ENCODE results near the gene IFNAR2. TPM values are rescaled to one million over a fixed set of nuclear protein-coding genes. Genes with fewer than 3 reads are reported as not detected.

IFNAR2 gene
- total and polyA plus RNA-seq, 11 donors = 6.5 to 46.7 (median 12.0) TPM

DNA sequence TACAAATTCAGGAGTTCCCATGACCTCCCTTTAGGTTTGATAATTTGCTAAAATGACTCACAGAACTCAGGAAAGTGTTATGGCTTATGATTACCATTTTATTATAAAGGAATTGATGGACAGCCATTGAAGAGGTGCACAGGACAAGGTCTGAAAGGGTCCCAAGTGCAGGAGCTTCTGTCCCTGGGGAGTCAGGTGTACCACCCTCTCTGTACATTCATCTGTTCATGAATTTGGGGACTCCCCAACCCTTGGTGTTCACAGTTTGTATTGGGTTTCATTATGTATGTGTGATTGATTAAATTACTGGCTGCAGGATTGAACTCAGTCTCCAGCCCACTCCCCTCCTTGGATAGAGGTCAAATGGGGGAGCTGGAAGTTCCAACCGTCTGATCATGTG lies 25.7 kb downstream of the IFNAR2 start:
- Histone ChIP-seq H3K36me3 (peaks cover 0 to 99% (median 91%) of the 10 kb centered on the region in 9 donors), H3K4me3 (no peak overlapping the region), H3K9me3 (peaks cover 0 to 8% (median 0%) of the 10 kb centered on the region in 12 donors), H3K27me3 (no peaks in the 10 kb centered on the region), H3K27ac (no peak overlapping the region), H3K4me1 (peaks cover 0 to 25% (median 0%) of the 10 kb centered on the region in 12 donors)
- TF ChIP-seq CTCF (IDR thresholded peaks at IDR 0.05) = no peak
- no peak for TF ChIP-seq POLR2A (IDR thresholded peaks at IDR 0.05)
- 47 to 60% (median 55%) methylated on average over 1 of the region's 1 CpG for WGBS, 4 donors
- ATAC-seq = no peak
- intact Hi-C loops (cut with DNase I) = loop anchor here in 1 of 10 donors (10.0 kb wide), 1 partner anchor 69 kb away; the partner anchor contains the start of gene IFNAR1
- DNase-seq = no peak

DNA sequence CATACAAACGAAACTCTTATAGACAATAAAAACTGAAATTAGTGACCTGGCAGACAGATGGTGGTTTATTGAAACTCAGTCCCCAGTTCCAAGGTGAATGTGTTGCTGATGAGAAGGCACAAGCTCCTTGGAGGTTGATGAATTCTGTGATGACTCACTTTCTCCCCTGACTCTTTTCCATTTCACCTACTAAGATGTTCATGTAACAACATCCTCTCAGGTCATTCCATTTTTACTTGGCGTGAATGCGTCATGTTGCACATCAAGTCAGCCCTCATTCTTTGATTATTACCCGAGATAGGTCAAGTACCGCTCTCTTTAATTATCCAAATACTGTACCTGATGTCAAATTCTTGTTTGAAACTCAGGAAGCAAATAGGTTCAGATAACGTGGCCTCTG lies 26.3 kb downstream of the IFNAR2 start:
- Histone ChIP-seq H3K4me3 (no peak overlapping the region), H3K4me1 (peaks cover 0 to 31% (median 0%) of the 10 kb centered on the region in 12 donors), H3K36me3 (peaks cover 0 to 98% (median 90%) of the 10 kb centered on the region in 9 donors), H3K27ac (no peak overlapping the region), H3K9me3 (peaks cover 0 to 8% (median 0%) of the 10 kb centered on the region in 12 donors), H3K27me3 (no peaks in the 10 kb centered on the region)
- TF ChIP-seq CTCF (IDR thresholded peaks at IDR 0.05) = no peak
- no peak for TF ChIP-seq POLR2A (IDR thresholded peaks at IDR 0.05)
- DNase-seq (no peak), ATAC-seq (no peak)
- intact Hi-C loops (cut with DNase I) = loop anchor here in 1 of 10 donors (10.0 kb wide), 1 partner anchor 69 kb away; the partner anchor contains the start of gene IFNAR1
- WGBS, 4 donors = 89 to 94% (median 93%) methylated on average over 6 of the region's 6 CpGs

- Histone ChIP-seq H3K27ac (no peak overlapping the region), H3K27me3 (no peaks in the 10 kb centered on the region), H3K36me3 (peaks cover 0 to 92% (median 85%) of the 10 kb centered on the region in 9 donors), H3K4me3 (no peak overlapping the region), H3K9me3 (peaks cover 0 to 8% (median 0%) of the 10 kb centered on the region in 12 donors), H3K4me1 (peaks cover 0 to 42% (median 0%) of the 10 kb centered on the region in 12 donors)
- DNase-seq = no peak
- no peak for ATAC-seq
- TF ChIP-seq CTCF (IDR thresholded peaks at IDR 0.05) (no peak), POLR2A (IDR thresholded peaks at IDR 0.05) (no peak)
- WGBS, 4 donors = 94 to 97% (median 94%) methylated on average over 18 of the region's 18 CpGs
- intact Hi-C loops (cut with DNase I) = loop anchor here in 1 of 10 donors (10.0 kb wide), 1 partner anchor 68 kb away; the partner anchor contains the start of gene IFNAR1
Measured at GRCh38 chr21:33257094-33257803, 27.5 kb downstream of the IFNAR2 start.

DNA sequence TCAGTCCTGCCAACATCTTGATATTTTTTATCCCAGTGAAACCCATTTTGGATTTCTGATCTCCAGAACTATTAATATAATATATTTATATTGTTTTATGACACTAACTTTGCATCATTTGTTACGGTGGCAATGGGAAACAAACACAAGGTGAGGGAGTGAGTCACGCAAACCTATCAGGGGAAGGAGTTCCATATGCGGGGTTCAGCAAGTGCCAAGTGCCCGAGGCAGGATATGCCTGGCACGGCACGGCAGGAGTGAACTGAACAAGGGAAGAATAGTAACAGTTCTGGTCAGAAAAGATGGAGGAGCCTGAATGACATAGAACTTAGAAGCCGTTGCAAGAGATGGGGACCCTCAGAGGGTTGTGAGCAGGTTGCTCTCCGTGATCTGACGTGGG lies 28.7 kb downstream of the IFNAR2 start:
- H3K9me3 ChIP-seq = peaks cover 0 to 8% (median 0%) of the 10 kb centered on the region in 12 donors
- no peak for TF ChIP-seq POLR2A (IDR thresholded peaks at IDR 0.05)
- TF ChIP-seq CTCF (IDR thresholded peaks at IDR 0.05) = no peak
- intact Hi-C loops (cut with DNase I) = loop anchor here in 1 of 10 donors (10.0 kb wide), 1 partner anchor 66 kb away; the partner anchor contains the start of gene IFNAR1
- H3K4me3 ChIP-seq = no peak overlapping the region
- H3K36me3 ChIP-seq = peaks cover 0 to 88% (median 83%) of the 10 kb centered on the region in 9 donors
- DNase-seq (no peak), ATAC-seq (no peak)
- 96 to 97% (median 97%) methylated on average over 9 of the region's 9 CpGs for WGBS, 4 donors
- H3K27ac ChIP-seq = no peak overlapping the region
- H3K4me1 ChIP-seq = peaks cover 0 to 34% (median 0%) of the 10 kb centered on the region in 12 donors
- H3K27me3 ChIP-seq = no peaks in the 10 kb centered on the region

Data from heart left ventricle (tissue), 16 donors.